Transverse colon (tissue), 3 donors: ENCODE measurements around the gene NBAS.

Experiments
- CTCF ChIP-seq, 5 experiments: fragments of 200-600 bp in 3 of 5; fragments of 450-650 bp in 2 of 5; sonication (generic) in 3 of 5; IDR thresholded peaks; 1 replicate in 2 of 5; 2 replicates in 3 of 5; pipeline ENCODE4 v1.5.1; 2016 to 2017; ENCODE audit warnings: antibody characterized with exemption in 5 of 5, inconsistent platforms in 3 of 5, mild to moderate bottlenecking in 2 of 5, moderate library complexity in 1 of 5
- EP300 ChIP-seq: sonication (generic); formaldehyde crosslinking; IDR thresholded peaks from one replicate; pipeline ENCODE4 v1.6.1; 2017; ENCODE audit warnings: antibody characterized with exemption, low read depth
- POLR2A ChIP-seq: fragments of 450-650 bp; IDR thresholded peaks from one replicate; pipeline ENCODE4 v1.6.1; 2016; ENCODE audit warnings: antibody characterized with exemption, mild to moderate bottlenecking, moderate library complexity

DNA sequence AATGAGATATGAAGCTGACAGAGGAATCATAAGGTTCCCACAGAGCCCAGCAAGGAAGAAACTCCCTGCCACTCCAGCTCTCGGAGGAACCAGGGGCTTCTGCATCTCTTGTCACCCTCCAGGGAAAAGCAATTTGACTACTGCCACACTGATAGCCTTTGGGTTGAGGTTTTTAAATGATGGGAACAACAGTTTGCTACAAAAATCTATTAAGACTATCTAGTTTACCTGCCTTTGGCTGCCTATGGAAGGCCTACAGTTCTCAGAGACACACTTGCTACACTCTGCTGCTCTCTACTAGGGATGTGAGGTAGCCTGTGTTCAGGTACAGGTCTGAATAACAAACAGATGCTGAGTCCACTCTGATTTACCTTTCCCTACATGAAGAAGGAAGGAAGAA lies 161.9 kb downstream of the NBAS start:
- TF ChIP-seq CTCF (IDR thresholded peaks at IDR 0.05) (no peak), POLR2A (no peak), EP300 (no peak)
